Transverse colon (tissue), 4 donors: ENCODE results near the gene SLC22A1.

ENCODE experiments used
- CTCF ChIP-seq, 5 experiments: fragments of 200-600 bp in 3 of 5; fragments of 450-650 bp in 2 of 5; sonication (generic) in 3 of 5; IDR thresholded peaks; 1 replicate in 2 of 5; 2 replicates in 3 of 5; pipeline ENCODE4 v1.5.1; 2016 to 2017; ENCODE audit warnings: antibody characterized with exemption in 5 of 5, inconsistent platforms in 3 of 5, mild to moderate bottlenecking in 2 of 5, moderate library complexity in 1 of 5
- EP300 ChIP-seq: sonication (generic); formaldehyde crosslinking; IDR thresholded peaks from one replicate; pipeline ENCODE4 v1.6.1; 2017; ENCODE audit warnings: antibody characterized with exemption, low read depth
- POLR2A ChIP-seq: fragments of 450-650 bp; IDR thresholded peaks from one replicate; pipeline ENCODE4 v1.6.1; 2016; ENCODE audit warnings: antibody characterized with exemption, mild to moderate bottlenecking, moderate library complexity
- POLR2AphosphoS5 ChIP-seq, 3 donors: sonication (generic); formaldehyde crosslinking; IDR thresholded peaks; one replicate each; pipeline ENCODE4 v1.6.1; 2016; ENCODE audit warnings: antibody characterized with exemption in 3 of 3

- TF ChIP-seq POLR2A (no peak), CTCF (IDR thresholded peaks at IDR 0.05) (no peak), EP300 (no peak), POLR2AphosphoS5 (IDR thresholded peaks at IDR 0.05) (no peak)
Observed at GRCh38 chr6:160093946-160094345, 27.7 kb upstream of the SLC22A1 start.
